Activated T-cell treated with anti-CD3 and anti-CD28 coated beads for 4 hours (primary cell): Measurements from ENCODE around the gene LSG1.
"Not testable (repeated sequence)": the region's sequence is repeated elsewhere in the genome, so short reads cannot be mapped to it uniquely, and the experiment has no call there.

Experiments
- DNase-seq: peaks from one replicate; pipeline ENCODE4 v3.0.0-alpha.2; 2020

The LSG1 gene

GRCh38 chr3:194654443-194654842, 17.5 kb downstream of the LSG1 start:
- DNase-seq = no peak

GRCh38 chr3:194647747-194648146, 24.2 kb downstream of the LSG1 start:
- no peak for DNase-seq

- DNase-seq = no peak
These were observed 29.2 kb downstream of the LSG1 start for GRCh38 chr3:194642769-194643168.

GRCh38 chr3:194640829-194641228, 31.2 kb downstream of the LSG1 start:
- no peak for DNase-seq

- no peak for DNase-seq
These were observed 32.9 kb downstream of the LSG1 start for GRCh38 chr3:194638991-194639605.

GRCh38 chr3:194637541-194638400, 34.2 kb downstream of the LSG1 start:
- DNase-seq = no peak

GRCh38 chr3:194637066-194637465, 34.9 kb downstream of the LSG1 start:
- DNase-seq = no peak

GRCh38 chr3:194633349-194634004, 38.5 kb downstream of the LSG1 start, which contains the start of gene TMEM44:
Gene TMEM44, minus strand, starts transcription at chr3:194633419. Its CDS starts 204 bp downstream, at chr3:194633215.
- peak; percentile 35 for DNase-seq

- no peak for DNase-seq
These were observed 39.1 kb downstream of the LSG1 start for GRCh38 chr3:194632809-194633348.

GRCh38 chr3:194632226-194632808, 39.7 kb downstream of the LSG1 start:
- no peak for DNase-seq

- no peak for DNase-seq
These were observed 40.3 kb downstream of the LSG1 start for GRCh38 chr3:194631696-194632095.

- not testable (repeated sequence) for DNase-seq
These were observed 41.3 kb downstream of the LSG1 start for GRCh38 chr3:194630681-194631080.

GRCh38 chr3:194624956-194625355, 47.0 kb downstream of the LSG1 start:
- DNase-seq = no peak

- DNase-seq = no peak
These were observed 48.3 kb downstream of the LSG1 start for GRCh38 chr3:194623449-194624290.

- DNase-seq = no peak
These were observed 49.2 kb downstream of the LSG1 start for GRCh38 chr3:194622621-194623340.

GRCh38 chr3:194621947-194622346, 50.0 kb downstream of the LSG1 start:
- no peak for DNase-seq

GRCh38 chr3:194620196-194620595, 51.8 kb downstream of the LSG1 start:
- no peak for DNase-seq

GRCh38 chr3:194619741-194620140, 52.2 kb downstream of the LSG1 start:
- DNase-seq = no peak

- DNase-seq = no peak
These were observed 53.0 kb downstream of the LSG1 start for GRCh38 chr3:194618858-194619608.

- no peak for DNase-seq
These were observed 54.2 kb downstream of the LSG1 start for GRCh38 chr3:194617827-194618226.
